Loucy (cell line): Measurements from ENCODE around the gene SKIC8.

Source experiments
- H2AFZ ChIP-seq: fragments of 200-600 bp; sonication (generic); 2 replicates; pipeline ENCODE4 v1.6.0; 2016; ENCODE audit warnings: antibody characterized with exemption, mild to moderate bottlenecking, low read length, moderate library complexity
- H3F3A ChIP-seq: fragments of 200-600 bp; 2 replicates; pipeline ENCODE4 v1.6.0; 2016; ENCODE audit warnings: antibody characterized with exemption, low read depth, mild to moderate bottlenecking
- H3K27me3 ChIP-seq: fragments of 200-600 bp; sonication (generic); 2 replicates; pipeline ENCODE4 v1.6.1; 2014; ENCODE audit warnings: low read length, mild to moderate bottlenecking; ENCODE audit not compliant: insufficient read depth, poor library complexity, severe bottlenecking
- H3K36me3 ChIP-seq: fragments of 200-600 bp; sonication (generic); 2 replicates; pipeline ENCODE4 v1.6.1; 2016; ENCODE audit warnings: low read length; ENCODE audit not compliant: insufficient read depth
- H3K4me1 ChIP-seq: fragments of 200-600 bp; sonication (generic); 2 replicates; pipeline ENCODE4 v1.5.1; 2014; ENCODE audit warnings: low read length, mild to moderate bottlenecking; ENCODE audit not compliant: insufficient read depth, poor library complexity, severe bottlenecking
- H3K4me2 ChIP-seq: fragments of 200-600 bp; sonication (generic); 2 replicates; pipeline ENCODE4 v1.6.0; 2014; ENCODE audit warnings: antibody characterized with exemption, low read length, low read depth, mild to moderate bottlenecking; ENCODE audit not compliant: poor library complexity, severe bottlenecking
- H3K4me3 ChIP-seq: fragments of 200-600 bp; sonication (generic); 2 replicates; pipeline ENCODE4 v1.5.1; 2014; ENCODE audit warnings: low read length, mild to moderate bottlenecking, mixed read lengths; ENCODE audit not compliant: poor library complexity, severe bottlenecking
- H3K79me2 ChIP-seq: fragments of 200-600 bp; sonication (generic); 2 replicates; pipeline ENCODE4 v1.6.1; 2014; ENCODE audit warnings: low read length; ENCODE audit not compliant: insufficient read depth
- H3K9ac ChIP-seq: fragments of 200-600 bp; sonication (generic); 2 replicates; pipeline ENCODE4 v1.6.0; 2014; ENCODE audit warnings: mild to moderate bottlenecking, low read depth, low read length, moderate library complexity; ENCODE audit not compliant: poor library complexity, severe bottlenecking
- H3K9me2 ChIP-seq: fragments of 200-600 bp; sonication (generic); replicated peaks from 2 replicates; pipeline ENCODE4 v1.6.1; 2016; ENCODE audit warnings: low read depth, low read length, mixed read lengths
- H3K9me3 ChIP-seq: fragments of 200-600 bp; sonication (generic); 2 replicates; pipeline ENCODE4 v1.6.1; 2014; ENCODE audit warnings: mild to moderate bottlenecking, antibody characterized with exemption, low read length, low read depth; ENCODE audit not compliant: insufficient read depth
- H4K20me1 ChIP-seq: fragments of 200-600 bp; sonication (generic); 2 replicates; pipeline ENCODE4 v1.6.0; 2014; ENCODE audit warnings: antibody characterized with exemption, low read length, mild to moderate bottlenecking; ENCODE audit not compliant: insufficient read depth, poor library complexity, severe bottlenecking
- CTCF ChIP-seq: fragments of 200-600 bp; sonication (generic); conservative IDR thresholded peaks from 2 replicates; pipeline ENCODE4 v1.5.1; 2014; ENCODE audit warnings: mild to moderate bottlenecking, antibody characterized with exemption, low read length
- EZH2phosphoT487 ChIP-seq: fragments of 200-600 bp; IDR thresholded peaks from 2 replicates; pipeline ENCODE4 v1.6.1; 2018; ENCODE audit warnings: antibody characterized with exemption, mild to moderate bottlenecking, moderate library complexity, borderline replicate concordance

The SKIC8 gene

GRCh38 chr15:78323693-78324092 lies 24.3 kb upstream of the SKIC8 start:
- H3K9me2 ChIP-seq: no peaks in the 10 kb centered on the region
- no peaks in the 10 kb centered on the region for H3F3A ChIP-seq
- no peaks in the 10 kb centered on the region for H3K27me3 ChIP-seq
- H3K36me3 ChIP-seq: no peaks in the 10 kb centered on the region
- no peaks in the 10 kb centered on the region for H3K79me2 ChIP-seq
- H3K4me2 ChIP-seq: no peak overlapping the region
- H3K9ac ChIP-seq: no peak overlapping the region
- no peaks in the 10 kb centered on the region for H4K20me1 ChIP-seq
- no peak overlapping the region for H2AFZ ChIP-seq
- no peaks in the 10 kb centered on the region for H3K4me1 ChIP-seq
- TF ChIP-seq EZH2phosphoT487 (no peak), CTCF (no peak)
- no peak overlapping the region for H3K4me3 ChIP-seq
- no peaks in the 10 kb centered on the region for H3K9me3 ChIP-seq

GRCh38 chr15:78322724-78323521 lies 23.5 kb upstream of the SKIC8 start:
- H3K4me1 ChIP-seq: no peaks in the 10 kb centered on the region
- H3K9me2 ChIP-seq: no peaks in the 10 kb centered on the region
- no peak overlapping the region for H3K4me2 ChIP-seq
- H3F3A ChIP-seq: no peaks in the 10 kb centered on the region
- H3K79me2 ChIP-seq: no peaks in the 10 kb centered on the region
- no peak overlapping the region for H3K4me3 ChIP-seq
- H4K20me1 ChIP-seq: no peaks in the 10 kb centered on the region
- H3K36me3 ChIP-seq: no peaks in the 10 kb centered on the region
- no peak overlapping the region for H2AFZ ChIP-seq
- TF ChIP-seq CTCF (no peak), EZH2phosphoT487 (no peak)
- no peaks in the 10 kb centered on the region for H3K9me3 ChIP-seq
- no peaks in the 10 kb centered on the region for H3K27me3 ChIP-seq
- H3K9ac ChIP-seq: no peak overlapping the region

- no peaks in the 10 kb centered on the region for H3K79me2 ChIP-seq
- H3K36me3 ChIP-seq: no peaks in the 10 kb centered on the region
- no peak overlapping the region for H3K4me2 ChIP-seq
- no peaks in the 10 kb centered on the region for H3K9me2 ChIP-seq
- no peaks in the 10 kb centered on the region for H3F3A ChIP-seq
- H3K9me3 ChIP-seq: no peaks in the 10 kb centered on the region
- no peak overlapping the region for H2AFZ ChIP-seq
- TF ChIP-seq EZH2phosphoT487 (no peak), CTCF (no peak)
- H3K4me1 ChIP-seq: no peaks in the 10 kb centered on the region
- no peaks in the 10 kb centered on the region for H3K27me3 ChIP-seq
- no peak overlapping the region for H3K4me3 ChIP-seq
- no peak overlapping the region for H3K9ac ChIP-seq
- no peaks in the 10 kb centered on the region for H4K20me1 ChIP-seq
Observed at GRCh38 chr15:78322243-78322642, 22.8 kb upstream of the SKIC8 start.
